PC-9 (cell line): ENCODE results near the gene MBP. TPM values are rescaled to one million over a fixed set of nuclear protein-coding genes. Genes with fewer than 3 reads are reported as not detected.
A peak's percentile ranks its signal among the peaks of the same experiment; 100 is the strongest.

Source experiments
- BruUV-seq: library from RNA; stranded (reverse); fragments of 400-500 nt; replicated peaks from 2 replicates; lab custom pipeline; 2021; lab: Mats Ljungman, UMichigan
- CTCF ChIA-PET: fragments of 300-600 bp; sonication (Branson Sonifier 250); formaldehyde crosslinking; loops from one replicate; lab custom pipeline; 2022; ENCODE audit warnings: antibody characterized with exemption; lab: Charles Lee
- POLR2A ChIA-PET: fragments of 300-600 bp; sonication (Branson Sonifier 250); formaldehyde crosslinking; loops from one replicate; lab custom pipeline; 2022; ENCODE audit warnings: antibody characterized with exemption; ENCODE audit not compliant: unreplicated experiment; lab: Charles Lee
- DNase-seq, 2 experiments: peaks; one replicate each; pipeline versions ENCODE4 v3.0.0 to v3.0.0-alpha.2; 2015 to 2022; ENCODE audit warnings: mixed read lengths in 1 of 2
- H2AFZ ChIP-seq: fragments of 200-600 bp; sonication (generic); 2 replicates; pipeline ENCODE4 v1.8.1; 2017; ENCODE audit warnings: antibody characterized with exemption
- H3F3A ChIP-seq: fragments of 200-600 bp; sonication (generic); 2 replicates; pipeline ENCODE4 v1.8.1; 2017; ENCODE audit warnings: antibody characterized with exemption, mild to moderate bottlenecking, low read depth; ENCODE audit not compliant: insufficient read depth
- H3K27ac ChIP-seq: fragments of 200-600 bp; sonication (generic); 2 replicates; pipeline ENCODE4 v1.6.1; 2016; ENCODE audit warnings: mixed run types
- H3K27me3 ChIP-seq: fragments of 200-600 bp; sonication (generic); 2 replicates; pipeline ENCODE4 v1.6.1; 2016; ENCODE audit warnings: low read depth, mixed run types; ENCODE audit not compliant: insufficient read depth
- H3K36me3 ChIP-seq: fragments of 200-600 bp; sonication (generic); 2 replicates; pipeline ENCODE4 v1.6.1; 2016; ENCODE audit warnings: low read depth, mixed run types
- H3K4me1 ChIP-seq: fragments of 200-600 bp; sonication (generic); replicated peaks from 2 replicates; pipeline ENCODE4 v1.6.1; 2016; ENCODE audit warnings: mixed run types; ENCODE audit not compliant: insufficient read depth
- H3K4me2 ChIP-seq: fragments of 200-600 bp; sonication (generic); 2 replicates; pipeline ENCODE4 v1.6.1; 2017; ENCODE audit warnings: mixed run types
- H3K4me3 ChIP-seq: fragments of 200-600 bp; sonication (generic); 2 replicates; pipeline ENCODE4 v1.6.1; 2016; ENCODE audit warnings: mixed run types
- H3K79me2 ChIP-seq: fragments of 200-600 bp; sonication (generic); 2 replicates; pipeline ENCODE4 v1.6.1; 2017; ENCODE audit warnings: low read depth, mixed run types
- H3K9me2 ChIP-seq: fragments of 200-600 bp; sonication (generic); 2 replicates; pipeline ENCODE4 v1.8.1; 2017; ENCODE audit warnings: mild to moderate bottlenecking; ENCODE audit not compliant: insufficient read depth
- H3K9me3 ChIP-seq: fragments of 200-600 bp; sonication (generic); 2 replicates; pipeline ENCODE4 v1.8.1; 2016; ENCODE audit warnings: low read depth; ENCODE audit not compliant: insufficient read depth
- H4K20me1 ChIP-seq: fragments of 200-600 bp; sonication (generic); 2 replicates; pipeline ENCODE4 v1.8.1; 2017; ENCODE audit not compliant: insufficient read depth
- CTCF ChIP-seq: fragments of 200-600 bp; sonication (generic); conservative IDR thresholded peaks from 2 replicates; pipeline ENCODE4 v1.6.1; 2017; ENCODE audit warnings: mixed run types, antibody characterized with exemption, mild to moderate bottlenecking, moderate library complexity
- EZH2 ChIP-seq: fragments of 200-600 bp; sonication (generic); IDR thresholded peaks from 2 replicates; pipeline ENCODE4 v1.8.0; 2017; ENCODE audit warnings: antibody characterized with exemption, low read depth
- intact Hi-C: fragments of 100-400 bp; cut with micrococcal nuclease; formaldehyde crosslinking; loops from one replicate; pipeline ENCODE4 v1.10.0; 2022; ENCODE audit not compliant: unreplicated experiment
- total RNA-seq: library from RNA; stranded (reverse); gene quantifications from 2 replicates; pipeline ENCODE4 v1.2.3, GENCODE V29; 2021

Gene MBP
- total RNA-seq, 1 experiment from 2014 or later, result 37.9 TPM

GRCh38 chr18:77058290-77058835 lies 74.2 kb downstream of the MBP start:
- intact Hi-C loops, result loop anchor here (5.0 kb wide), 1 partner anchor 56 kb away; no protein-coding TSS in a partner anchor
- Histone ChIP-seq H4K20me1 (no peaks in the 10 kb centered on the region), H3K27ac (no peak overlapping the region), H3K4me3 (no peak overlapping the region), H3K9me3 (no peaks in the 10 kb centered on the region), H3K36me3 (peaks cover 18% of the 10 kb centered on the region; the same call in 1 of the 2 replicates), H3K4me2 (no peak overlapping the region), H3K9me2 (no peaks in the 10 kb centered on the region), H3K27me3 (no peaks in the 10 kb centered on the region), H3K4me1 (peaks cover 53% of the 10 kb centered on the region), H3K79me2 (peaks cover 56% of the 10 kb centered on the region), H3F3A (peaks cover 47% of the 10 kb centered on the region), H2AFZ (no peak overlapping the region)
- TF ChIP-seq EZH2, result no peak
- no peak for TF ChIP-seq CTCF
- POLR2A ChIA-PET, result no interaction called here
- DNase-seq, result no peak
- CTCF ChIA-PET, result no interaction called here
- no TSS peak for BruUV-seq

- intact Hi-C loops, result loop anchor here (5.0 kb wide), 1 partner anchor 55 kb away; no protein-coding TSS in a partner anchor
- Histone ChIP-seq H3K36me3 (peaks cover 9% of the 10 kb centered on the region; the same call in 1 of the 2 replicates), H3K27ac (peak overlapping the region; percentile 98), H3F3A (peaks cover 43% of the 10 kb centered on the region), H3K9me2 (no peaks in the 10 kb centered on the region), H4K20me1 (no peaks in the 10 kb centered on the region), H3K4me3 (no peak overlapping the region), H3K79me2 (peaks cover 65% of the 10 kb centered on the region), H3K9me3 (no peaks in the 10 kb centered on the region), H3K4me1 (peaks cover 42% of the 10 kb centered on the region), H3K4me2 (peak overlapping the region; percentile 83), H3K27me3 (no peaks in the 10 kb centered on the region), H2AFZ (no peak overlapping the region)
- CTCF ChIA-PET, result interaction anchor here (0.5 kb wide), 1 partner anchor 651 kb away, joined by 3 read pairs; no protein-coding TSS in a partner anchor
- TF ChIP-seq CTCF, result no peak
- TF ChIP-seq EZH2, result no peak
- DNase-seq, result no peak
- POLR2A ChIA-PET, result no interaction called here
- BruUV-seq, result no TSS peak
Measured at GRCh38 chr18:77057006-77057395, 75.6 kb downstream of the MBP start.

GRCh38 chr18:77056344-77057005 lies 76.1 kb downstream of the MBP start:
- DNase-seq, result peak; percentile 9 to 47
- H3K36me3 ChIP-seq, result peaks cover 3% of the 10 kb centered on the region; the same call in 1 of the 2 replicates

More at GRCh38 chr18:77056344-77057005, 76.1 kb downstream of the MBP start:
- Histone ChIP-seq H3K79me2 (peaks cover 65% of the 10 kb centered on the region), H2AFZ (no peak overlapping the region), H3K4me1 (peaks cover 42% of the 10 kb centered on the region), H3K9me3 (no peaks in the 10 kb centered on the region), H3K27ac (peak overlapping the region; percentile 98), H4K20me1 (no peaks in the 10 kb centered on the region), H3K9me2 (no peaks in the 10 kb centered on the region), H3F3A (peaks cover 43% of the 10 kb centered on the region), H3K27me3 (no peaks in the 10 kb centered on the region), H3K4me3 (no peak overlapping the region), H3K4me2 (peak overlapping the region; percentile 83)
- no peak for TF ChIP-seq EZH2
- no peak for TF ChIP-seq CTCF
- CTCF ChIA-PET, result no interaction called here
- POLR2A ChIA-PET, result no interaction called here
- intact Hi-C loops, result loop anchor here (5.0 kb wide), 1 partner anchor 54 kb away; no protein-coding TSS in a partner anchor
- no TSS peak for BruUV-seq
